Sigmoid colon (tissue), 4 donors: Measurements from ENCODE around the gene SYT13.

Experiments used
- EP300 ChIP-seq, 4 donors: sonication (generic); formaldehyde crosslinking; IDR thresholded peaks; one replicate each; pipeline ENCODE4 v1.6.1; 2017; ENCODE audit warnings: antibody characterized with exemption in 4 of 4
- POLR2A ChIP-seq, 2 donors: fragments of 450-650 bp; IDR thresholded peaks; one replicate each; pipeline ENCODE4 v1.6.1; 2016; ENCODE audit warnings: antibody characterized with exemption in 2 of 2, mild to moderate bottlenecking in 2 of 2, moderate library complexity in 2 of 2
- POLR2AphosphoS5 ChIP-seq, 4 donors: sonication (generic); formaldehyde crosslinking; IDR thresholded peaks; one replicate each; pipeline ENCODE4 v1.6.1; 2017; ENCODE audit warnings: antibody characterized with exemption in 4 of 4
- TF ChIP-seq, protein P1 (sequence below), 4 experiments: fragments of 450-650 bp in 3 of 4; fragments of 200-600 bp in 1 of 4; IDR thresholded peaks; one replicate each; pipeline ENCODE4 v1.5.1; 2016 to 2019; ENCODE audit warnings: antibody characterized with exemption in 4 of 4, mild to moderate bottlenecking in 3 of 4, moderate library complexity in 2 of 4

DNA sequence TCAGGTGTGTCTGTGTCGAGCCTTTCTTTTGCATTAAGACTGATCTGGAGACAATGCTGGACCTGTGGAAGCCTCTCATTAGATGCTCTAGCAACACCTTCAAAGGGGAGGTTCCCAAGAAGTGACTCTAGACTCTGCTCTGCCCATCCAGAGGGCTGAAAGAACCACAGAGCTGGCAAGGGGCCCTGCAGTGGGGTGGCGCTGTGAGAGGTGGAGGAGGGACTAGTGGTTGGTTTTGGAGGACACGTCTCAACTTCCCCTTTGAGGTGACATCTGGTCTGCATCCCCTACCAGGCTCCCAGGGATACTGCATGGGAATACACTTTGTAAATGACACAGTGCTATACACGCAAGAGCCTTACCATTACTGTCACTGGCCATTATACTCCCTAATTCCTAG lies 34.2 kb upstream of the SYT13 start:
- TF ChIP-seq, protein P1, sequence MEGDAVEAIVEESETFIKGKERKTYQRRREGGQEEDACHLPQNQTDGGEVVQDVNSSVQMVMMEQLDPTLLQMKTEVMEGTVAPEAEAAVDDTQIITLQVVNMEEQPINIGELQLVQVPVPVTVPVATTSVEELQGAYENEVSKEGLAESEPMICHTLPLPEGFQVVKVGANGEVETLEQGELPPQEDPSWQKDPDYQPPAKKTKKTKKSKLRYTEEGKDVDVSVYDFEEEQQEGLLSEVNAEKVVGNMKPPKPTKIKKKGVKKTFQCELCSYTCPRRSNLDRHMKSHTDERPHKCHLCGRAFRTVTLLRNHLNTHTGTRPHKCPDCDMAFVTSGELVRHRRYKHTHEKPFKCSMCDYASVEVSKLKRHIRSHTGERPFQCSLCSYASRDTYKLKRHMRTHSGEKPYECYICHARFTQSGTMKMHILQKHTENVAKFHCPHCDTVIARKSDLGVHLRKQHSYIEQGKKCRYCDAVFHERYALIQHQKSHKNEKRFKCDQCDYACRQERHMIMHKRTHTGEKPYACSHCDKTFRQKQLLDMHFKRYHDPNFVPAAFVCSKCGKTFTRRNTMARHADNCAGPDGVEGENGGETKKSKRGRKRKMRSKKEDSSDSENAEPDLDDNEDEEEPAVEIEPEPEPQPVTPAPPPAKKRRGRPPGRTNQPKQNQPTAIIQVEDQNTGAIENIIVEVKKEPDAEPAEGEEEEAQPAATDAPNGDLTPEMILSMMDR (IDR thresholded peaks at IDR 0.05), result no peak
- TF ChIP-seq EP300 (IDR thresholded peaks at IDR 0.05), result no peak
- TF ChIP-seq POLR2A (IDR thresholded peaks at IDR 0.05), result no peak
- no peak for TF ChIP-seq POLR2AphosphoS5 (IDR thresholded peaks at IDR 0.05)
